Right lobe of liver (tissue), 4 donors: ENCODE data around the gene MGARP.

Experiments used
- CTCF ChIP-seq, 4 donors: fragments of 200-600 bp in 3 of 4; fragments of 450-650 bp in 1 of 4; IDR thresholded peaks; one replicate each; pipeline versions ENCODE4 v1.5.1 to v1.8.0; 2016 to 2022; ENCODE audit warnings: antibody characterized with exemption in 4 of 4, mild to moderate bottlenecking in 2 of 4
- POLR2A ChIP-seq: fragments of 450-650 bp; IDR thresholded peaks from one replicate; pipeline ENCODE4 v1.6.1; 2017; ENCODE audit warnings: antibody characterized with exemption, mild to moderate bottlenecking
- donor health status: DM: no; HTN: no; CAD: no.
- donor health status: DM: no; HTN: no; CAD: no.
- donor health status: DM: no; HTN: yes; CAD: no.

GRCh38 chr4:139265654-139266053 is 14.4 kb downstream of the MGARP start:
- TF ChIP-seq CTCF (IDR thresholded peaks at IDR 0.05) (no peak), POLR2A (no peak)
